Activated gamma-delta T cell treated with Interleukin-2 at 50 U/mL for 16 hours (primary cell): ENCODE data around the gene DUSP28.
"Not testable (repeated sequence)": the region's sequence is repeated elsewhere in the genome, so short reads cannot be mapped to it uniquely, and the experiment has no call there.

Source experiments
- DNase-seq: peaks from one replicate; pipeline ENCODE4 v3.0.0-alpha.2; 2020

The DUSP28 gene

DNA sequence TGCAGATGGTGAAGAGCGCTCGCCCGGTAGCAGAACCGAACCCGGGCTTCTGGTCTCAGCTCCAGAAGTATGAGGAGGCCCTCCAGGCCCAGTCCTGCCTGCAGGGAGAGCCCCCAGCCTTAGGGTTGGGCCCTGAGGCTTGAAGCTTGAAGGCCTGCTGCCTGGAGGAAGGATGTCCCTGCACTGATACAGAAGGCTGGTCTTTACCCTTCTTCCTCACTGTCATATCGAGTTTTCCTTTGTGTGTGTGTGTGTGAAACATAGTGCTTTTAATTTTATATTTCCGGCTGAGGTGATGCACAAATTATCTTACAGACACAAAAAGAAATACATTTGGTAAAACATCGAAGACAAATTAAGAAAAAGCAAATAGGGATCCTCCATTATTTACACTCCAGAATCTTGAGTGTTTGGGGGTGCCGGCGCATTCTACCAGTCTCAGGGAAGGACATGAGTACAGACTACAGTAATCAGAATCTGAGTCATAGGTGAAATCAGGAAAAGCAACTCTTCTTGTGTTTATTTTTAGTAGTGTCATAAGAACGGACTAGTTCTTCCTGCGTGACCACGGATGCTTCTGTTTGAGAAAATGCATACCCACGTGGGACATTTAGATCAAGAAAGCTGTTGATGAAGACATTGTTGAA, 1.3 kb downstream of the DUSP28 start:
- no peak for DNase-seq

DNA sequence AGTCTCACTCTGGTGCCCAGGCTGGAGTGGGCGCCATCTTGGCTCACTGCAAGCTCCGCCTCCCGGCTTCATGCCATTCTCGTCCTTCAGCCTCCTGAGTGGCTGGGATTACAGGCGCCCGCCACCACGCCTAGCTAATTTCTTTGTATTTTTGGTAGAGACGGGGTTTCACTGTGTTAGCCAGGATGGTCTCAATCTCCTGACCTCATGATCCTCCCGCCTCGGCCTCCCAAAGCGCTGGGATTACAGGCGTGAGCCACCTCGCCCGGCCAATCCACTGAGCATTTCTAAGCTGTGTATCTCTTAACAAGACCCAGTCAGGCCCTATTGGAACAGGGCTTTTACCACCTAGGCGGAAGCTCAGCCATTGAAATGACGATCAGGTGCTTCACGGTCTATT, 3.1 kb downstream of the DUSP28 start:
- DNase-seq, result not testable (repeated sequence)

DNA sequence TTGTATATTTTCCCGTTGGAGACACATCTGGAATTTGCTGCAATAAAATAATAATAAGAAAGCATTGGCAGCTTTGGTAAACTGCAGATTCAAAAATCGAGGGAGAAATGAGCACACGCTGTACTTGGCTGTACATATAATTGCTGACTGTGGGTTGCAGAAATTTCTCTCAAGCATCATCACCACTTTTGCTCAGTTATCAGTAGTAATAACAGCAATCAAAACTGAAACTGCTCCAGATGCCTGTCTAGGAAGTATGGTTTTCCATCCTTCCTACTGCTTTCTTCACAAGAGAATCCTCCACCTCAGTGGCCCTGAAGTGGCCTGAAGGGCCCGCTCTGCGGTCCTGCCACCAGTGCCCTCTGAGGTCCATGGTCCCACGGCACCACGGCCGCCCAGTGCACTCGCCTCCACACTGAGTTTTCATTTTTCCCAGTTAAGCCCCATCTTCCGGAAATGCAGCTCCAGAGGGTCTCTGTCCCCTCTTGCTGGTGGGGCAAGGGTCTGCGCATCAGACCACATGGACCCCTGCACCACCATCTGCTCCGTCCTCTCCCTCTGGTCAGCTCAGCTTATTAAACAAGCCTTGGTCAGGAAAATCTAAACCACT, 3.9 kb downstream of the DUSP28 start:
- DNase-seq, result no peak

DNA sequence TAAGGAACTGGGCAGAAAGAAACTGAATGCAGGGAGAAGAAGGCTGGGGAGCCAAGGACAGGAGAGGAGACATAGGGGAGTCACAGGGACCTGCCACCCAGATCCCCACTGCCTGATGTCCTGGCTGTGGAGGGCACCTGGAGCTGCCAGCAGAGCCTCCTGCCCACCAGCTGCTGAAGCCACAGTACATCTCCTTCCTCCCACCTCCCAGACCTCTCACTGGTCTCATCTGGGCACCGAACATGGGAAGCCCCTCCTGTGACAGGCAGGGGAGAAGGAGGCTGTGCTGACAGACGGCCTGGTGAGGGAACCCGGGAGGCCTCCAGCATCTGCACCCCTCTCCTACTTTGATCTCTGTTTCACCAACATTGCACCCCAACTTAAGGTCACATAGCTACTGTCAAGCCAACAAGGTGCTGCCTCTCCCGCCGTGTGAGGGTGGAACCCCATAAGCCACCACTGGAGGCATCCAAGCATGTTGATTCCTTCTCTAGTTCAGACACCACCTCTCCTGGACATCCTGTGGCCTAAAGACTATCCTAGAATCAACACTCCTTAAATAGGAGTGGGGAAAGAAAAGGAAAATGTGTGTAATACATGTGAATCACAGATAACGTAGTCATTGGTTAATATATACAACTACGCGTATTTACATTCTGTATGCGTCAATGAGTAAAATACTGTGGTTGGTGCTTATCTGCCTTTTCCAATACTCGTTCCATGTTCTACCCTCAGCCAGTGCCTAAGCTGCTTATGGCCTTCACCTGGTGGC, 4.6 kb downstream of the DUSP28 start:
- peak; percentile 6 for DNase-seq

DNA sequence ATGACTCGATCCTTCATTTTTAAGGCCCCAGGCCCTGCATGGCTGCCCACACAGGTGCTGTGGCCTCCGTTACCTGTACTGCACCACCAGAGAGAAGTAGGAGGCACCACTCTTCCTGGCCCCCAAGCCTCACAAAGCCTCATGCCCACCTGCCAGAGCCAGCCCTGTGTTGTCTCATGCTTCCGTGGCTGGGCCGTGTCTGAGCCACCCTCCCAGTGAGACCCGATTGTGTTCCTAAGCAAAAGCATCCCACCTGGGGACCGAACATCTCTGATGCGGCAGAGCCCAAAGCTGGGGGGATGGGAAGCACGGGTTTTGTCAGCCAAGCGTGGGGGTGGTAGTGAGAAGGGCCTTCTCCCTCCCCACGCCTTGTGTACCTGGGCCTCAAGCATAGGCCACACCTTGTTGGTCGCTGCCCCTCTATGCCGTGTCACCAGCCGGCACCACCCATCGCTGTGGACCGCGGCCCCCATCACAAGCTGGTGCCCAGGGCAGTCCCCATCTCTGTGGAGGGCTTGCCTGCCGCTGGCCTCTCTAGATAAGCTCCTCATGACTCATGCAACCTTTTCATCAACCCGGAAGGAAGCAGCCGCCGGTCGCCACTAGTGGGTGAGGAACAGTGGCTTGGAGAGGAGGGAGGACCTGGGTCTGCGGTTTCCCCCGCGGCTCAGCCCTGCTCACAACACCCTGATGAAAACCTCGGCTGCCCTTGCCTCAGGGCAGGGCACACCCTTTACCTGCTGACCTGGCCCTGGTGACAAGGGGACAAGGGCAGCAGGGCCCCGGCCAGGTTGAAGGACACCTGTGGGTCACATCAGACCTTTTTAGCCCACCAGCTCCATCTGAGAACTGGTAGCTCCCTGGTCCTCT, 5.4 kb downstream of the DUSP28 start:
- peak; percentile 92 for DNase-seq

DNA sequence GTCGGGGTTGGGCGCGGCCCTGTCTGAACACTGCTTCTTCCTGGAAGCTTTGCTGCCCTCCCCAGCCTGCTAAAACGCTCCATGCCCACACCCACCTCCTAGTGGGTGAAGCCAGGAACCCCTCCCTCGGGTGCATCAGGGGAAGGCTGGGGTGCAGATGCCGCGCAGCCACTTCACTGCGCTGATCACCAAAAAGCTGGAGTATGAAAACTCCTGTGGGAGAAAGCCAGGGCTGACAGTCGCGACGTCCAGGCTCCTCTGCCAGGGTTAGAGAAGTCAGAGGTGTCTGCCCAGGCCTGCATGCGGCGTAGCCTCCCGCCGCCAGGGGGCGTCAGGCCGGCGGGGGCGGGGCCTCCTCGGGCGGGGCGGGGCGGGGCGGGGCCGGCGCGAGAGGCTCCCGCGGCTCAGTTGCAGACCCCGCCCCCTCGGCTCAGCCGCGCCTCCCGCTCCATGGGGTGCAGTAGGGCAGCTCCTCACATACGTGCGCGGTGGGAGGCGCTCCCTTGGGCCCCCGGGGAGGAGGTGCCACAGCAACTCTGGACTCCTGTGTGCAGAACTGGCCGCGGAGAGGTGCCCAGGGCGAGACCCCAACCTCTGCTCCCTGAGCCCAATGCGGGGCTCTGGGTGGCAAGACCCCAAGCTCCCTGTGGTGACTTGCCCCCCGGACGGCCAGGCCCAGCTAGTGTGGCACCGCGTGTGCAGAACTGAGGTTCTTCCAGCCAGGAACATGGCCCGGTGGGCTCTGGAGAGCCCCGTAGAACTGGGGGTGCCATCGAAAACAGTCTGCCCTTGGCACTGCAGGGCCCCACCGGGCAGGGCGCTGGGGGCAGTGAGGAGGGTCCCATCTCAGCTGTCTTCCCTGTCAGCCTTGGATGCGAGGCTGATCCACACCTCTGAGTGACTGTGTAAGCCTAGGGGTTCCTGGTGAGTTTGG, 6.3 kb downstream of the DUSP28 start:
- DNase-seq, result peak; percentile 95

DNA sequence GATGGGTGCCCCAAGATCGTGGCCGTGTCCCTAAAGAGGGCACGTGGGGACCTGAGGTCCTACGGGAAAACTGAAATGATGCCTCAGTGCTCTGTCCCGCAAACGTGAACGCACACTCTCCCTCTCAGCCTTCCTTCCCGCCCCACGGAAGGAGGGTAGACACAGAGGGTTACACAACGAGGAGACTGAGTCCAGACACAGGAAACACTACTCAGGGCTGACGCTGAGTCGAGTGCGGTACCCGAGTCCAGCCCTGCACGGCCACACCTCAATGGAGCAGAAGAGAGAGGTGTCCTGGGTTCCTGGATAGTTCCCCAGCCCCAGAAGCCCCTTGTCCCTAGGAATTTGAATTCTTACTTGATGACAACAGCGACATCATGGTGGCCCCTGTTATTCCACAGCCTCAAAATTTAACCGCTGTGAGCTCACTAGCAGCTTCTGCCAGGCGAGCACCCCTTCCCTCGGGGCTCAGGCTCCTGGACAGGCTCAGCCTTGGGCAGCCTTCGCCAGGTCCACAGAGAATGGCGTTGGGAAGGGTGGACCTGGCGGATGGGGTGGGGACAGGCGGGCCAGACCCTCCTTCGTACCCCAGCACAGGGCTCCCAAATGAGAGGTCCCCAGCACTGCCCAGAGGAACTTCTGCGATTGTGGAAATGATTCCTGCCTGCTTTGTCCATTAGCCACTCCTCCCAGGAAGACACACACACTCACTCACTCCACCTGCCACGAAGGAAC, 7.1 kb downstream of the DUSP28 start:
- peak; percentile 31 for DNase-seq

DNA sequence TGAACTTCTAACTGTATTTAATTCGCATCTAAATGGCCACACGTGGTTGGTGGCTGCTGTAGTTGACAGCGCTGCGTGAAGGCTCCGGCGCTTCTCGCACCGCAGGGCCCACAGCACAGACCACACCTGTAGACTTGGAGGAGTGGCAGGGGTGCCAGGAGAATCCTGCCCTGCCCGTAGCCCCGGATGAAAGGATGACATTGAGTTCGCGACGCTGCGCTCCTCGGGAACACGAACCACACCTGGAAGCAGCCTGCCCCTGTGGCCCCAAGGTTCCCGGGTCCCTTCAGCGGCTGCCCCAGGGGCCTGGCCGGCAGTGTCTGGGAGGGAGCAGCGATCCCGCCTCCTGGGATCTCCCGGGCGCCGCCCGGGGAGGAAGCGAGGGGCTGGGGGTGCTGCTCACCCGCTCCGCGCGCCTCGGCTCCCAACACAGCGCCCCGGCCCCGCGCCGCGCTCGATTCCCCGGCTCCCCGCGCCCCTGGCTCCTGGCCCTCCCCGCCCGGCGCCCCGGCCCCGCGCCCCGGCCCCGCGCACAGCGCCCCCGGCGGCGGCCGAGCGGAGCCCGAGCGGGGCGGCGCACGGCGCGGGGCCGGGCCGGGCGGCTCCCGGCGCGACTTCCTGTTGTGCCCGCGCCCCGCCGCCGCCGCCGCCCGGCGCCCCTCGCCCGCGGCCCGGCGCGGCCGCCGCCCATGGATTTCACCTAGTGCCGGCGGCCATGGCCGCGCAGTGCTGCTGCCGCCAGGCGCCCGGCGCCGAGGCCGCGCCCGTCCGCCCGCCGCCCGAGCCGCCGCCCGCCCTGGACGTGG, 7.9 kb downstream of the DUSP28 start, which contains the start of gene RNPEPL1:
TSS of gene RNPEPL1 (plus strand) at position 613 of the 806 bp plus-strand sequence. CDS start at position 716, 103 bp downstream.
- DNase-seq, result peak; percentile 39

DNA sequence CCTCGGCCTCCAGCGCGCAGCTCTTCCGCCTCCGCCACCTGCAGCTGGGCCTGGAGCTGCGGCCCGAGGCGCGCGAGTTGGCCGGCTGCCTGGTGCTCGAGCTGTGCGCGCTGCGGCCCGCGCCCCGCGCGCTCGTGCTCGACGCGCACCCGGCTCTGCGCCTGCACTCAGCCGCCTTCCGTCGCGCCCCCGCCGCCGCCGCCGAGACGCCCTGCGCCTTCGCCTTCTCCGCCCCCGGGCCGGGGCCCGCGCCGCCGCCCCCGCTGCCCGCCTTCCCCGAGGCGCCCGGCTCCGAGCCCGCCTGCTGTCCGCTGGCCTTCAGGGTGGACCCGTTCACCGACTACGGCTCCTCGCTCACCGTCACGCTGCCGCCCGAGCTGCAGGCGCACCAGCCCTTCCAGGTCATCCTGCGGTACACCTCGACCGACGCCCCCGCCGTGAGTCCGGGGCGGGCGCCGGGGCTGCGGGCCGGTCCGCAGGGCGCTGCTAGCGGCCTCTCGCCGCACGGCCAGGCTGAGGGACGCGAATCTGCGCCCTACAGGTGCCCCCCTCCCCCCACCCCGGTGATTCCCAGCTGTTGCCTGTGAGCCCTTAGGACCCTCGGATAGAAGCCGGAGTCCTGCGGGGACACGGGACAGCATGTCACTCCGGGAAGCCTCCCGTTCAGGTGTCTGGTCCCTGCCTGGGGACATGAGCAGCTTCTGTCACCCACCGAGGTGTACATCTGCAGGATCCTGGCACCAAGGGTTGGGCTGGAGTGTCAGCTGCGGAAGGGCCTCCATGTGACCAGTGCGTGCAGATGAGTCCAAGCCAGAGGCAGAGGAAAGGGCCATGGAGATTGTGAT, 8.7 kb downstream of the DUSP28 start:
- peak; percentile 54 for DNase-seq

DNA sequence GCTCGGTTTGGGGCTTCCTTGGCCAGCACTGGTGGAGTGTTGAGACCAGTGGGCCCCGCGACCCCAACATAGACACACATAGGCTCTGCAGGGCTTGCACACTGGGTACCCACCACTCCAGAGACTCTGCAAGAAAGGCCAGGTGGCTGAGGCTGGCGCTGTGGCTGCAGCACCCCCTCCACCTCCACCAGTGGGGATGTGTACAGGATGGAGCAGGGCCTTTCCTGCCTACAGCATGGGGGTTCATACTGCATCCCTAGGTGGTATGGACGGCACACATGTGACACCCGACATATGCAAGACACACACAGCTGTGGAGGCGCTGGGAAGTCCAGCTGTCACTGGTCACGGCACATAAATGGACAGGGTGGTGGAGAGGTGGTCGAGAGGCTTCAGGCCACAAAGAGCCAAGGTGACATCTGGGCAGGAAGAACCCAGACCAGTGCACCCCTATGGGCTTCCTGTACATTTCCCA, 9.4 kb downstream of the DUSP28 start:
- DNase-seq, result peak; percentile 3

DNA sequence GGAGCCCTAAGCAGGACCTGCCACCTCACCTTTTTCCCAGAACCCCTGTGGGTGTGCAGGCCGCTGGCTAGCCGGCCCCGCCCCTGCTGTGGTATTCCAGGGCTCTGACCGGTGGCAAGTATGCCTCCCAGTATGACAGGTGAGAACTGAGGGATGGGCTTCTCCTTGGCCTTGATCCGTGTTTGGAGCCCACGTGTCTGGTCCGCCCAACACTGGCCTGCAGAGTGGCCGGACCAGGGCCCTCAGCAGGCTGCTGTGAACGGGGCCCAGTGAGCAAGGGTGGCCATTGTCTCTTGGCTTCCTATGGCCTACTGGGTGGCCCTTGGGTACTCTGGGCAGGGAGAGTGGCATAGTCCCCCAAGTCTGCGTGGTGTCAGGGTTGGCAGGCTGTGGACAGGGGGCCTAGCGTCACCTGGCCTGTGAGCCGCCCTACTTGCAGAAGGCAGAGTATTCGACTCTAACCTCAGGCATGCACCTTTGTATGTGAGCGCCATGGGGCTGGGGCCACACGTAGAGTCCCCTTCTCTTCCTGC, 9.9 kb downstream of the DUSP28 start:
- DNase-seq, result peak; percentile 3

DNA sequence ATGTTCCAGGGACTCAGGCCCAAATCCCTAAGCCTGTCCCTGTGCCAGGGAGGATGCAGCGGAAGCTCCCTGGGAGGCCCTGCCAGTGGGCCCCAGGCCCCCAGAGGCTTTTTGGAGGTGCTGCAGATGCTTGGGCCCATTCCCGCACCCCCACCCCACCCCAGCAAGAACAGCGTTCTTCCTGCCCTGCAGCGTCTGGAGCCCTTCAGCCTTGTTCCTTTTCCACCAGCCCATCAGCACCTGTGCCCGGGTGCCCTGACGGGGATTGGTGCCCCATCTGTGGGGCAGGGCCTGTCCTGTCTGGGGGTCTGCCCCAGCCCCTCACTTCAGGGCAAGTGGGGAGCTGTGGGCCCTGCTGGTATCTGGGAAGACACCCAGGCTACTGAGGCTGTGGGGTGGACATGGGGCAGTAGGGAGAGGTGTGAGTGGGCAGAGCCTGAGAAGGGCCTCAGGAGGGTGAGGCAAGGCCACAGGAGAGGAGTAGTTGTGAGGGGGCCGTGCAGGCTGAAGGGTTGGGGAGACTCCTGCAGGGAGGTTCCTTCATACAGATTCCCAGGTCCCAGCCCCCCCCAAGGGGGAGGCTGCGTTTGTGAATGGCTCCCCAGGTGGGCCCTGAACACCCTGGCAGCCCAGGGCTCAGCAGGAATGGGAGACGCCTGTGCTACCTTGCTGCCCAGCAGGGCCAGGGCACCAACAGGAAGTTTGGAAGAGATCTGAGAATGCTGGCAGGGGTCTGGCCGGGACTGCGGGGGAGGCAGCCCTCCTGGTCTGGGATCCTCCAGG, 10.6 kb downstream of the DUSP28 start:
- DNase-seq, result no peak

DNA sequence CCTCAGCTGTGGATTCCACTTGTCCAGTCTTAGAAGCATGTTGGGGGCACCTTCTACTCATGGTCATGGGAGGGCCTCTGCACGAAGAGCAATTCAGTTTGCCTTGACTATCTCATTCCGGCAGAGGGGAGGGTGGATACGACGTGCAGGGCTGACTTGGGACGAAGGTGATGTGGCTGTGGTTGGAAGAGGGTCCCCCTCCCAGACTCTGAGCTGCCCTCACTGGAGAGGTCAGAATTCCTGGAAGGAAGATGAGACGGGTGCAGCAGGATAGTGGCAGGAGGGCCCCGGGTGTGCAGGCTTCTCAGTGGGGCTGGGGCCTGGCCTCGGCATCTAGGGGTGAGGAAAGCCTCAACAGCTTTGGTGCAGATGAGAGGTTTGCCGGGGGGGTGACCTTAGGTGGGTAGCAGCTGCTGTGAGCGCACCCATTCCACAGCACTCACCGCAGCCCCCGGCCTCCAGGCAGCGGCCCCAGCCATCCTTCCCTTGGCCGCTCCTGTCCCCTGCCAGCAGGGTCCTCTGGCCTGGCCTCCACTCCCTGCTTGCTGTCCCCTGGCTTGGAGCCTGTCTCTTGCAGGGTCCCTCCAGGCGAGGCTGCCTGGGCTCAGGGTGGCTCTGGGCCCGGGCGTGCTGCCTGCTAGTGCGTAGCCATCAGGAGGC, 11.3 kb downstream of the DUSP28 start:
- DNase-seq, result no peak

DNA sequence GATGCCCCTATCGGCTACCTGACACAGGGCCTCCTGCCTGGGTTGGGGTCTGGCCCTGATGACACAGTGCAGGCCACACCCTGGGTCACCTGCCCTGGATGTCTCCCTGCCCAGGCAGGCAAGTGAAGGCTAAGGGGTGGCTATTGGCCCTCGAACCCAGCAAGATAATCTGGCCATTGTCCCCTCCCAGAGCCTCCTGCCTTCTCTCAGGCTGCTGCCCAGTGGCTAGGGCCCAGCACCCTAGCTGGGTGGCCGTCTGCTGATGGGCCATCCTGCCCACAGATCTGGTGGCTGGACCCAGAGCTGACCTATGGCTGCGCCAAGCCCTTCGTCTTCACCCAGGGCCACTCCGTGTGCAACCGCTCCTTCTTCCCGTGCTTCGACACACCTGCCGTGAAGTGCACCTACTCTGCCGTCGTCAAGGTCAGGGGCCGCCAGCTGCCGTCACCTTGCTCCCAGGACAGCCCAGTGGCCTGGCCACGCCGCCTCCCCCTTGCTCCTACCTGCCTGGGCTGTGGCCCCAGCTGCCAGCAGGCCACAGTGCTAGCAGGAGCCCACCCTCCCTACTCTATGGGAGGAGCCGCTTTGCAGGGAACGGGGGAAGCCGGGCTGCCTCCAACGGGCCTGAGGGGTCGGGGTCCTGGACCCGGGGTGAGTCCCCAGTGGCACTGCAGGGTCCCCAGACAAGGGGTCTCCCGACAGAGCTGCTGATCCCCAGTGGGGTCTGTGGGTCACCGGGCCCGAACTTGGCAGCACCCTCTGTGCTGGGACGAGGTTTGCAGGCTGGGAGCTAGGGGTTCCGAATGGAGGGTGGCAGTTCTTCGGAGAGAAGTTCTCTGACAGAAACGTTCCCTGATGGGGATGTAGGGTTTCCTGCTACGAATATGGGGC, 12.2 kb downstream of the DUSP28 start:
- DNase-seq, result no peak

DNA sequence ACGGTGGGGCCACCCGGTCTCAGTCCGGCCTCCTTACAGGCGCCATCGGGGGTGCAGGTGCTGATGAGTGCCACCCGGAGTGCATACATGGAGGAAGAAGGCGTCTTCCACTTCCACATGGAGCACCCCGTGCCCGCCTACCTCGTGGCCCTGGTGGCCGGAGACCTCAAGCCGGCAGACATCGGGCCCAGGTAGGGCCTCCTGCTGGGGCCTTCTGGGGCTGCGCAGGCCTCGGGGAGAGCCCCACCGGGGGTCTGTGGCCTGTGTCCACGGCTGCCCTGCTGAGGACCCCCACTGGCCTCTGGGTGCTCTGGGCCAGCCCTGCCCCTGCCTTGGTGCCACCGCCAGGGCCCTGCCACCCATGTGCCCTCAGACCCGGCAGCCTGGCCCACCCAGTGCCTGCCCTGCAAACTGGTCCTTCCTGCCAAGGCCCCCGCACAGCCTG, 12.9 kb downstream of the DUSP28 start:
- DNase-seq, result no peak
